GM12892 (cell line): ENCODE results near the gene TOGARAM1.

Experiments used
- POLR2A ChIP-seq: IDR thresholded peaks from 2 replicates; pipeline ENCODE4 v1.6.1; 2011; ENCODE audit warnings: low read depth, low read length, control low read depth
- POLR2AphosphoS5 ChIP-seq: IDR thresholded peaks from 2 replicates; pipeline ENCODE4 v1.6.1; 2011; ENCODE audit warnings: low read depth, low read length, control low read depth

GRCh38 chr14:45096218-45096617 lies 134.2 kb downstream of the TOGARAM1 start:
- TF ChIP-seq POLR2A (no peak), POLR2AphosphoS5 (no peak)
